ENCODE measurements around the gene RAET1L.

GRCh38 chr6:150036081-150036480, 10.7 kb upstream of the RAET1L start:
- TF ChIP-seq, protein P1, sequence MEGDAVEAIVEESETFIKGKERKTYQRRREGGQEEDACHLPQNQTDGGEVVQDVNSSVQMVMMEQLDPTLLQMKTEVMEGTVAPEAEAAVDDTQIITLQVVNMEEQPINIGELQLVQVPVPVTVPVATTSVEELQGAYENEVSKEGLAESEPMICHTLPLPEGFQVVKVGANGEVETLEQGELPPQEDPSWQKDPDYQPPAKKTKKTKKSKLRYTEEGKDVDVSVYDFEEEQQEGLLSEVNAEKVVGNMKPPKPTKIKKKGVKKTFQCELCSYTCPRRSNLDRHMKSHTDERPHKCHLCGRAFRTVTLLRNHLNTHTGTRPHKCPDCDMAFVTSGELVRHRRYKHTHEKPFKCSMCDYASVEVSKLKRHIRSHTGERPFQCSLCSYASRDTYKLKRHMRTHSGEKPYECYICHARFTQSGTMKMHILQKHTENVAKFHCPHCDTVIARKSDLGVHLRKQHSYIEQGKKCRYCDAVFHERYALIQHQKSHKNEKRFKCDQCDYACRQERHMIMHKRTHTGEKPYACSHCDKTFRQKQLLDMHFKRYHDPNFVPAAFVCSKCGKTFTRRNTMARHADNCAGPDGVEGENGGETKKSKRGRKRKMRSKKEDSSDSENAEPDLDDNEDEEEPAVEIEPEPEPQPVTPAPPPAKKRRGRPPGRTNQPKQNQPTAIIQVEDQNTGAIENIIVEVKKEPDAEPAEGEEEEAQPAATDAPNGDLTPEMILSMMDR (IDR thresholded peaks at IDR 0.05) = no peak
- TF ChIP-seq ZFX (IDR thresholded peaks at IDR 0.05; ENCODE audit: borderline replicate concordance) = no peak
